Measurements from ENCODE around the gene HSF4.

The HSF4 gene

DNA sequence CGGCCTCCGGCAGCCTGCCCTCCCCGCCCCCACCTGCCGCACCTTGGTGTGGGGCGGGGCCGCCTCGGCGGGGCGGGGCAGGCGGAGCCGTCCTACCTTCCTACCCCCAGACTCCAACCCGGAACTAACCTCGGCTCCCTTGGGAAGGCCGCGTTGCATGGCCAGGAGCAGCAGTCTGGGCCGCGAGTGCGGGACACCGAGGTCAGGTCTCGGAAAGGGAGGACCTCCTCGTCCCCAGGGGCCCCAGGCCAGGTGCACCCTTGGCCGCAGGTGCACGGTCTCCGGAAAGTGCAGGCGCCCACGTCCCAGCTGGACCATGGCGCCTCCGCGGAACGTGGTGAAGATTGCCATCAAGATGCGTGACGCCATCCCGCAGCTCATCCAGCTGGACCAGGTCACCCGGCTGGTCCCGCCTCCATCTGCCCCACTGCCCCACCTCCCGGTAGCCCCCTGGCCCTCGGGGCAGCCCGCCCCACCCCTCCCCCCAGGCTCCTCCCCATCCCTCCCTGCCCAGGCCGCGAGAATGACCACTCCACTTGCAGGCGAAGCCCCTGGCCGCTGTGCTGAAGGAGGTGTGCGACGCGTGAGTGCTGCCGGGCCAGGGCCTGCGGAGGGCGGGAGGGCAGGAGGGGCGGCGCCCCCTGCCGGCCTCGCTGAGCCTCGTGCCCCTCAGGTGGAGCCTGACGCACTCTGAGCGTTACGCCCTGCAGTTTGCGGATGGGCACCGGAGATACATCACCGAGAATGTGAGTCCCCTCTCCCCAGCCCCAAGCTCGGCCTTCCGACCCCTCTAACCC, 34.7 kb downstream of the HSF4 start, which contains the start of gene ELMO3:
Gene ELMO3, plus strand, starts transcription at position 121 of the 797 bp plus-strand sequence. Its CDS starts 196 bp downstream, at position 317.
- peak within 1 kb of the TSS; percentile 60 for H3K4me3 ChIP-seq (ENCODE audit: low read depth, low read length)

GRCh38 chr16:67199808-67200198, 35.3 kb downstream of the HSF4 start:
- H3K4me3 ChIP-seq (ENCODE audit: low read depth, low read length) = peak overlapping the region; percentile 60

DNA sequence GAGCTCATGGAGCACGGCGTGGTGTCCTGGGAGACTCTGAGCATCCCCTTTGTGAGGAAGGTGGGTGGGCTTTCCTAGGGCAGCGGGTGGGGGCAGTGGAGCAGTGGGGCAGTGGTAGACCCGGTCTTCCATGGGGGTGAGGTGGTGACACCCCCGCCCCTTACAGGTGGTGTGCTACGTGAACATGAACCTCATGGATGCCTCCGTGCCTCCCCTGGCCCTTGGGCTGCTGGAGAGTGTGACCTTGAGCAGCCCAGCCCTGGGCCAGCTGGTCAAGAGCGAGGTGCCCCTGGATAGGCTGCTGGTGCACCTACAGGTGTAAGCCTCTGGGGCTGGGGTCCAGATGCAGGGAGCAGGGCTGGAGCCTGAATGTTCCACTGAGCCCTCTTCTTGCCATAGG, 35.9 kb downstream of the HSF4 start:
- peak overlapping the region; percentile 6 for H3K4me3 ChIP-seq (ENCODE audit: low read depth, low read length)

DNA sequence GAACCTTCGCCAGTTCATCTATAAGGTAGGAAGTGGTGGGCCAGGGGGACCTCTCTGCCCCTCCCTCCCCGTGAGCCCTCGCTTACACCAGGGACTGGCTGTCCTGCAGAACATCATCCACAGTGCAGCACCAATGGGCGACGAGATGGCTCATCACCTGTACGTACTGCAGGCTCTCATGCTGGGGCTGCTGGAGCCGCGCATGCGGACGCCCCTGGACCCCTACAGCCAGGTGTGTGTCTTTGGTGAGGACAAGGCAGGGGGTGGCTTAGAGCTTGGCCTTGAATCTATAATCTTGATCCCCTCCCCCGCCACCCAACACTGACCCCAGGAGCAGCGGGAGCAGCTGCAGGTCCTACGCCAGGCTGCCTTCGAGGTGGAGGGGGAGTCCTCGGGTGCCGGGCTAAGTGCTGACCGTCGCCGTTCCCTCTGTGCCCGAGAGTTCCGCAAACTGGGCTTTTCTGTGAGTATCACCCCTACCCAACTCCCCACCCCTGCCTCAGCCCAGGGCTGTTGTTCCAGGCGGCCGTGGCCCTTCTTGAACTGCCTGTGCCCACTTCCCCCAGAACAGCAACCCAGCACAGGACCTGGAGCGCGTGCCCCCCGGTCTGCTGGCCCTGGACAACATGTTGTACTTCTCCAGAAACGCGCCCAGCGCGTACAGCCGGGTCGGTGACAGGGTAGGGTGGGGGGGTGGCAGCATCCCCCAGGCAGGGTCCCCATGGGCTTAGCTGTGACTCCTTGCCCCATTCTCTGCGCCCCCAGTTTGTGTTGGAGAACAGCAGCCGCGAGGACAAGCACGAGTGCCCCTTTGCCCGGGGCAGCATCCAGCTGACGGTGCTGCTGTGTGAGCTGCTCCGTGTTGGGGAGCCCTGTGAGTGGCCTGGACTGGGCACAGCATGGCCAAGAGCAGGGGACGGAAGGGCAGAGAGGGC, 37.1 kb downstream of the HSF4 start:
- H3K4me3 ChIP-seq (ENCODE audit: low read depth, low read length) = no peak overlapping the region

- no peak overlapping the region for H3K4me3 ChIP-seq (ENCODE audit: low read depth, low read length)
Observed at GRCh38 chr16:67202426-67202825, 37.9 kb downstream of the HSF4 start.

DNA sequence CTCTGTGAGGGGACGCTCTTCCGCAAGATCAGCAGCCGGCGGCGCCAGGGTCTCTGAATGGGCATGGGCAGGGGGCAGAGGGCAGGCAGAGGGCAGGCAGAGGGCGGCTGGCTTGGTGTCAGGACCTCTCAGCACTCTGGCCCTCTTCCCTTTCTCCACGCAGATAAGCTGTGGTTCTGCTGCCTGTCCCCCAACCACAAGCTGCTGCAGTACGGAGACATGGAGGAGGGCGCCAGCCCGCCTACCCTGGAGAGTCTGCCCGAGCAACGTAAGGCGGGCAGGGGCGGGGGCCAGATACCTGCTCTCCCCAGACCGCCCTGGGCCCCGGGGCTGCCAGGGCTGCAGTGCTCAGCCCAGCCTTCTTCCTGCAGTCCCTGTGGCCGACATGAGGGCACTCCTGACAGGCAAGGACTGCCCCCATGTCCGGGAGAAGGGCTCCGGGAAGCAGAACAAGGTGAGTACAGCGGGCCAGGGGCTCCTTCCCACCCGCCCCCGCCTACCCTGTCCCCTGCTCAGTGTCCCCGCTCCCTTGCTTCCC, 38.5 kb downstream of the HSF4 start:
- no peak overlapping the region for H3K4me3 ChIP-seq (ENCODE audit: low read depth, low read length)

- no peak overlapping the region for H3K4me3 ChIP-seq (ENCODE audit: low read depth, low read length)
Observed at GRCh38 chr16:67204076-67204475, 39.5 kb downstream of the HSF4 start.

- no peak overlapping the region for H3K4me3 ChIP-seq (ENCODE audit: low read depth, low read length)
Observed at GRCh38 chr16:67206129-67206837, 41.7 kb downstream of the HSF4 start.

GRCh38 chr16:67206838-67207248, 42.3 kb downstream of the HSF4 start:
- no peak overlapping the region for H3K4me3 ChIP-seq (ENCODE audit: low read depth, low read length)

- H3K4me3 ChIP-seq (ENCODE audit: low read depth, low read length) = no peak overlapping the region
Observed at GRCh38 chr16:67207249-67208091, 42.9 kb downstream of the HSF4 start.

GRCh38 chr16:67208154-67208896, 43.8 kb downstream of the HSF4 start:
- no peak overlapping the region for H3K4me3 ChIP-seq (ENCODE audit: low read depth, low read length)

GRCh38 chr16:67209565-67209964, 45.0 kb downstream of the HSF4 start:
- H3K4me3 ChIP-seq (ENCODE audit: low read depth, low read length) = no peak overlapping the region

DNA sequence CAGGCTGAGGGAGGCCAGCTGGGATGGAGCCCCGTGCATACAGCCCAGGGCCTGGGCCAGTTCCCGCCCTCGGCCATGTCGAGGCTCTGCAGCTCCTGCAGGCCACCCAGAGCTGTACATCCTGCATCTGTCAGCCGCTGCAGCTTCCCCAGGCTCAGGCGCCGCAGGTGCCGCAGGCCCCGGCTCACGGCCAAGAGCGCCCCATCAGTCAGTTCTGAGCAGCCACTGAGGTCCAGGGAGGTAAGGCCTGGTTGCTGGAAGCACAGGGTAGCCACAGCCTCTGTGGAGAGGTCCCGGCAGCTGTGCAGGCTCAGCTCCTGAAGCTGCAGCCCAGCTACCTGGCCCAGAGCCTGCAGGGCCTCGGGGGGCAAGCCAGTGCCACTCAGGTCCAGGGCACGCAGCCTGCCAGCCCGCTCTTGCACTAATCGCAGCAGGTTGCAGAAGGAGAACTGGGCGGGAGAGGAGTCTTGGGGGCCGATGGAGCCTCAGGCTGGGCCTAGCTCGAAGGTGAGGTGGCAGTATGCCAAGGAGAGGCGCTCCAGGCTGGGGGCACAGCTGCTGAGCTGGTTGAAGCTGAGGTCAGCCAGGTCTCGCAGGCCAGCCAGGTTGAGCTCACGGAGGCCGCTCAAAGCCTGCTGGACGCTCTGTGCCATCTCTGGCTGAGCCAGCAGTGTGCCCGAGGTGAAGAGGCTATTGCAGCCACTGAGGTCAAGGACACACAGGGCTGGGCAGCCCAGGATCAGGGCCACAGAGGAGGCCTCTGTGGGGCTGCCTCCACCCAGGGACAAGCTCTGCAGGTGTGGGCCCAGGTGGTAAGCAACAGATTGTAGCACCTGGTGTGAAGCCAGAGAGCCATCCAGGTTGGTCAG, 45.8 kb downstream of the HSF4 start:
- H3K4me3 ChIP-seq (ENCODE audit: low read depth, low read length) = no peak overlapping the region

DNA sequence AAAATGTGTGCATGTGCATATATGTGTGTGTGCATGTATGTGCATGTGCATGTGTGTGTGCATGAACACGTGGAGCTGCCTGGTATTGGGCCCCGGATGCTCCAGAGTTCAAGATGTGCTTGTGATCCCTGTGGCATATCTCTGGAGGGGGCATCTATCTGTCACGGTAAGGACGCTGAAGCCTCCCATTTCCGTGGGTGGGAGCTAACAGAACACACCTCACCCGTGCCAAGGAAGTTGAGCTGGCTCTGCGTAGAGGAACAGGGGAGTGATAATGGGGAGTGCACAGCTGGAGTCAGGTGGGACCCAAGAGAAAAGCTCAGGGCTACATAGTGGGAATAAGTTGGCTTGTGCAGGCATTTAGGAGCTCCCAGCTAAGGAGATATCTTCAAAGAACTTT, 47.1 kb downstream of the HSF4 start:
- H3K4me3 ChIP-seq (ENCODE audit: low read depth, low read length) = no peak overlapping the region

- no peak overlapping the region for H3K4me3 ChIP-seq (ENCODE audit: low read depth, low read length)
Observed at GRCh38 chr16:67212766-67213165, 48.2 kb downstream of the HSF4 start.

DNA sequence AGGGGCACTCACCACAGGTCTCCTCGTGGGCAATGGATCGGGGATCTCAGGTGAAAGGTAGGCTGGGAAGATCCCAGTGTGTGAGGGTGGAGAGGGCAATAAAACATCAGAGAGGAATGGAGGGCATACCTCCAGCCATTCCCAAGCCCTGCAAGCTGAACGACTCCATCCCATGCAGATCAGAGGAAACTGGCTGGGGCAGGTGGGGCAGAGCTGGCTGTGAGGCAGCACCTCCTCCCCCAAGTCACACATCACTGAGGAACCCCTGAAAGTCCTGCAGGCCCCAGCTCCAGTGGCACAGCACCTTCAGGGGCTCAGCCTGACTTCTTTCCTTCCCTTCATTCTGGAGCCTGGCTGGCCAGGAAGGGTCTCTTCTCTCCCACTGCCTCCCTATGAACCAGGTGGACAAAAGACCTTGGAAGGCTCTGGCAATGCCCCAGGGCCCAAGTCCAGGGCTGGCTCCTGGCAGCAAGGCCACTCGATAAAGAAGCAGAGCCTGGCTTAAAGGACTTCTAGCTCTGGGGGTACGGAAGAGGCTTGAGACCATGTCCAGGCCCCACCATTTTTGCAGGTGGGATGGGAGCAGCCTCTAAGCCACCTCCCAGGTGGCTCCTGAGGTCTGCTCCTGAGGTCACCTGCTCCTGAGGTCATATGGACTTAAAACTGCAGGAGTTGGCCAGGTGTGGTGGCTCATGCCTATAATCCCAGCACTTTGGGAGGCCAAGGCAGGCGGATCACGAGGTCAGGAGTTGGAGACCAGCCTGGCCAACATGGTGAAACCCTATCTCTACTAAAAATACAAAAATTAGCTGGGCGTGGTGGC, 48.9 kb downstream of the HSF4 start:
- H3K4me3 ChIP-seq (ENCODE audit: low read depth, low read length) = no peak overlapping the region

DNA sequence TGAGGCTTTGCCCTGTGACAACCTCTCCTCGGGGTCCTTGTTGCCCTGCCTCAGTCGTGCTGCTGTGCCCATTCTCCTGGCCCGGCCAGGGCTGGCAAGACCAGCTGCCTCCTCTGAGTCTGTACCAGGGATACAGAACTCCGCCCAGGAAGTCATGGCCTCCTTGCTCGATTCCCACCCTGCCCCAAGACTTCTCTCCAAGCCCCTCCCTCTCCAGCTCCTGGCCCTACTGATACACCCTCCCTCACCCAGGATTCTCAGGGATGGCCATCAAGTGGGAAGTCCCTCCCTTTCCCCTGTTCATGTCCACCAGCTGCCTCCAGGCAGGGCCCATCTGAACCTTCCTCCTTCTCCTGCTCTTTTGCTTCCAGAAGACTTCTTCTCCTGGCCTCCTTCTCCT, 51.2 kb downstream of the HSF4 start:
- H3K4me3 ChIP-seq (ENCODE audit: low read depth, low read length) = no peak overlapping the region

Measured in iPS-11a (cell line).